Left kidney (tissue), 2 donors: ENCODE results near the gene RGS5. TPM values are rescaled to one million over a fixed set of nuclear protein-coding genes. Genes with fewer than 3 reads are reported as not detected.

Source experiments
- DNase-seq: peaks from one replicate; pipeline ENCODE4 v3.0.0-alpha.2; 2013
- polyA plus RNA-seq: library from polyadenylated mRNA; unstranded; fragments of 120-200 nt; gene quantifications from one replicate; pipeline ENCODE4 v1.2.1, GENCODE V29; 2013; ENCODE audit not compliant: insufficient read length

Gene RGS5
- polyA plus RNA-seq, 1 donor, result 7.3 TPM

GRCh38 chr1:163186862-163187261, 15.9 kb downstream of the RGS5 start:
- DNase-seq, result no peak

DNA sequence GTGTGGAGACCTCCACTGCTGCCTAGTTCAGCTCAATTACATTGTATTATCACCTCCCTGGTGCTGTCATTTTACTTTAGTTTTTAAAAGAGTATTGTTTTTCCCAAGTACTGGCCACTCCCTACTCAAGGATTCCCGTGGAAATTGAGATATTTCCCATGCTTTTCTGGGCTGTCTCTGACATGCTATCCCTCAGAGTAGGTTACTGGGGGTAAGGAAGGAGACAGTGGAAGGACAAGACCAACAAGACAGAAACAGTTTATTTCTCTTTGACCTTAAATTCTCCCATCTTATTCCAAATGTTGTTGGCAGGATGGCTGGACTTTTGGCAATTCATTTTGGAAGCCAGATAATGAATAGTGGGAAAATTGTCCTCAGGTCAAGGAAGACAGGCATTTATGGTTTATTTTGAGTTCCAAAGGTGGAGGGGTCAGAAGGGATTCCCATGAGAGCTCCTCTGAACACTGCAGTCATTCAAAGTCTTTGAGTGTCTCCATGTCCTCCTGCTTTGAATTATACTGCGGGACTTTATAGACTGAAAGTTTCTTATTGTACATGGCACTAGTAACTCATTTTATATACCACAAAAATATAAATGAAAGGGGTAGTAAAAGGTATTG, 20.3 kb downstream of the RGS5 start:
- no peak for DNase-seq

GRCh38 chr1:163178628-163179027, 24.1 kb downstream of the RGS5 start:
- no peak for DNase-seq

DNA sequence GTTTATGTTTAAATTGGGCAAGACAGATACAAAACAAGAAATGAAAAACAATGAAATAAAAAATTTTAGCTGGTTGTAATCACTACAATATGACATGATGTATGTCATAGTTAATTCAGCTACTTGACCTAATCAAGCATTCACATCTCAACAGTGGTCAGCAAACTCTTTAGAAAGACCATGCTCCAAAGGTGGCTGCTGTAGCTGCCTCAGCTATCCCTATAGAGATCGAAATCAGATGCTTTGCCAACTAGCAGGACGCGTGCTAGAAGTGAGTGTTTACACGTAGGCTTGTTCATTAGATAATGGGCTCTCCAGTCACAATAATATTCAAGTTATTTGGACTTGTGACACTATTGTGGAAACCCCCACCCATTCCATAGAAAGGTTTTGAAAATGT, 25.9 kb downstream of the RGS5 start:
- no peak for DNase-seq

DNA sequence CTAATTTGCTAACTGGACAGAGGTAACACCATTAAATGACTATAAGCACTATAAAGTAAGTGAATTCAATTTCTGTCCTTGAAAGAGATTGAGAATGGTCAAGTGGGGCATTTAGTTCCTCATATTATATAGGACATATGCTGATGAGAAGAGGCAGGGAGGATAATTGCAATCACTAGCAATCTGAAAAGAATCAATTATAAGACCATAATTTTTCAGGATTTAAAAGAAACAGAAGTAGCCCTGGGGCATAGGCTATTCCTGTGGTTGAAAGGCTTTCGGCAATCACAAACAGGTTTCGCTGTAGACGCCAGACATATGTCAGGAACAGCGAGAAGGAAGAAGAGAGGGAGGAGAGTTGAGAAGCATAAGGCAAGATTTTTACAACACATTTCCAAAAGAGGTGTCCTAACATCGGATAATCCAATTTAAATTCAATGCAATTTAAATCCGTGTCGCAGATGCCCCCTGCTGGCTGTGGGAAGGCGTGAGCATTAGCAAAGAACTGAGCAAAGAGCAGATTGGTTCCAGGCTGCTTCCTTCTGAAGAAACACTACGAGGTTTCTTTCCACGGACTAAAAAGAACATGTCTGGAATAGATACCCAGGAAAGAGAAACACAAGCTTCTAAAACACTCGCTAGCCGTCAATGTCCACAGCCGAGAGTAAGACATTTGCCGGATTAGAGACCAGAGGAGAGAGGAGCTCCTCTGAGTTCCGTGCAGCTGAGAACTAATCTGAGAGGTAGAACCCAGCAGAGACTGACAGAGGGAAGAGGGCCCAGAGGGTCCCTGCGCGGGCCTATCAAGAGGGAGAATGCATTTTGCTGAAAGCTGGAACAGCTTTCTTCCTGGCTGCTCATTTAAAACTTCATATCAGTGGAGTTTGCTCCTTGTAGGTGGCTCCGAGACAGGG, 27.9 kb downstream of the RGS5 start:
- DNase-seq, result peak; percentile 42

GRCh38 chr1:163173121-163173520, 29.6 kb downstream of the RGS5 start:
- no peak for DNase-seq

DNA sequence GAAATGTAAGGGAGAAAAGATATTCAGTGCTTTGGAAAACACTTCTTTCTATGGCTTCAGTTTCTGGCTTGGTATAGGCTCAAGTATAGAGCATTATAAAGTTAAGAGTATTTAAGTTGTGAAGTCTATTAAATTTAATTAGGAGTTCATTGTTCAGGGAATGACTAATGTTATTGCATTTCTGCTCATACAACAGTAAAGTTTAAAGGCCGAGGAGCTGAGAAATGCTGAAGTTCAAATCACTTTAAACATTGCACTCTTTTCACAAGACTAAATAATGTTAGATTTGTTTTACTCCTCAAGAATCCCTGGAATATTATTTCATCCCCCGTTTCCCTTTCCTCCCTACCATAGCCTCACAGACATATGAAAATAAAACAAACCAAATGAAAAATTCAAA, 30.1 kb downstream of the RGS5 start:
- DNase-seq, result no peak

DNA sequence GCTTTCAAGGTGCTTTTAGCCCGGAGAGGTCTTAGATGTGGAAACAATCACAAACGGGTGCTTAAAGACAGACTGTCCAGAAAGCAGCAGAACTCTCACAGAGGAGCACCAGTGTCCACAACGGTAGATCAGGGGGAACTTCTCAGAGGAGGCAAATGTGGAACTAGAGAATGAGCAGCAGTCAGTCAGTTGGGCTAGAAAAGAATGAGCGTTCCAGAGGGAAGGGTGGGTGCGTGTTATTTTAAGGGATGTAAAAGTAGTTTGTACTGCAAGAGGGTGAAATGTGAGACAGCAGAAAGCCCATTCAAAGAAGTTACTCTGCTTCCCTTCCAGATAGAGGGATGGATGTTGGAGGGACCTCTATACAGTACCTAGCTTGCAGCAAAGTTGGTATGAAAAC, 30.9 kb downstream of the RGS5 start:
- DNase-seq, result no peak

- no peak for DNase-seq
Observed at GRCh38 chr1:163170975-163171676, 31.6 kb downstream of the RGS5 start.

- DNase-seq, result no peak
Observed at GRCh38 chr1:163170331-163170730, 32.4 kb downstream of the RGS5 start.

- no peak for DNase-seq
Observed at GRCh38 chr1:163169553-163169952, 33.2 kb downstream of the RGS5 start.

DNA sequence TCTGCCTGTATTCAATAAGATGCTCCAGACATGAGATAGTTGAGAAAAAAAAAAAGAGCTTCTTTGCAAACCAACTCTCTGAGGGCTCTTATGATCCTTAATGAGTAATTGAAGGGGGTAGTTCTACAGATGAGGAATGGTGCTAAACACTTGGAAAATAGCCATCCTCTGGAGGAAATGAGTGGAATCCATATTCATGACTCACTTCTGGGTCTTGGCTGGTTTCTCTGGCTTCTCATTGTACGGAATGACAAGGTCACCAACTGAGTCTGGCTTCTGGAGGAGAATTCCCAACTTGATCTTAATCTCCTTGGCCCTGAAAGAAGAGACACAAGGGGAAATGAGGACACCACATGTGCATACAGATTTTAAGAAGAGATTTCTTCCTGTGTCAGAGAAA, 34.7 kb downstream of the RGS5 start:
- no peak for DNase-seq

GRCh38 chr1:163166886-163167555, 35.7 kb downstream of the RGS5 start:
- no peak for DNase-seq

GRCh38 chr1:163165119-163165518, 37.6 kb downstream of the RGS5 start:
- no peak for DNase-seq

DNA sequence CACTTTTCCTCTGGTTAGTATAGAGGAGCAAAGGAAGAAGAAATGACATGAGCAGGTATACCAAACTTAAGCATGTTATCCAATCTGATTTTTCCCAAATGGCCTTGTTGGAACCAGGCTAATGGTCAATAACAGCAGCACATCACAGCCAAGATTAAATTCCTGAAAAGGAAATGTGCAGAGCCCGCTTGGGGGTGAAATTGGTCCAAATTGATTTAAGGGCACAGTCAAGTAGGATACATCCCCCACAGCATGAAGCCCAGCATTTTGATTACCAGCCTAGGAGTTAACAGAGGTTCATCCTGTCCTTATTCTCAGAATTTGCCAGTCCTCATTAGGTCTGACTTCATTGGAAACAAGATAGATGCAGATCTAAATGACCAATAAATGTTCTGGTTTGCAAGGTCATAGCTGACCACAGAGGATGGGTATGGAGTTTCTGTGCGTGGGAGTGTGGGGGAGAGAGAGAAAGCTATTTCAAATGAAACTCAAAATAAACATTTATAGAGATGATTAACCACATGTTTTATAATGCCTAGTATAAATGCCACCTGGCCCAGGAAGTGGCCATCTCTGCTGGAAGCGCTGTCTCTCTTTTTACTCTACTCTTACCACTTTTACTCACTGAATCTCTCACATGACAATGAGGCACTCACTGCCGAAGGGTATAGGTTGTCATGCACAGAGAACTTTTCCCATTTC, 38.7 kb downstream of the RGS5 start:
- no peak for DNase-seq

DNA sequence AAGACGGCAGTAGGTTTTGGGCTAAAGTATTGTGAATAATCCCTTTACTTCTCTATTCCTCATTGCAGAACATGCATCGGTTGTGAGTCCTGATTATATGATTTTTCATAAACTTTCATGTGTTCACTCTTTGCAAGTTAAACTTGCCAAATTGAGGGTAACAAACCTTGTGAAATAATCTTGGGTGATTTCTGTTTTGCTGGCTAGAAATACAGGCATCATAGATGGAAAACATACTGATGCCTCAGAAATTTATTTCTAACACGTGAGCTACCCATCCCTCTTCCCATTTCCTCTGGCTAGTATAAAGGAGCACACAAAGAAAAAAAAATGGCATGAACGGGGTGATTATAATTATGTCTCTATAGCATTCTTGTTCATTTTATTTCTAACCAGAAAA, 39.6 kb downstream of the RGS5 start:
- DNase-seq, result no peak

DNA sequence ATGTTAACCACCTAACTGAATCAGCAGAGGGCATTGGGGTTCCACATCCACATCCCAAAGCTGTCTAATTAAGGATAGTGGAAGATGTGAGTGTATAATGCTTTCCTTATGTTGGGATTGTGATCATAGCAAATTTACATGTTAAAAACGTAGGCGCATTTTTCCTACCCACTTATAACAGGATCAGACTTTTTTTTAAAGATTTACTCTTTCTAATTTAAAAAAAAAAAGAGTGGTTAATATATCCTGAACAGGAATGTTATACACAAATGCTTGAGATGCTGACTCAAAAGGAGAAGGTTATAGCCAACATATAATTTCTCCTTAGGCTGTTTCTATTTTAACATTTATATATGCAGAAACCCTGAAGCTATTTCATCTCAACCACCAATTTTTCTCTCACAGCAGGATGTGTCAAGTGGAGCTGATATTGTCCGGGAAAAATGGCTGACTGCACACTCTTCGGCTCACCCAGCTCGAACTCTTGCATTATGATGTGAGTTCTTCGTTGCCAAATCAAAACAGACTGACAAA, 40.3 kb downstream of the RGS5 start:
- DNase-seq, result no peak

- DNase-seq, result no peak
Observed at GRCh38 chr1:163161841-163162240, 40.9 kb downstream of the RGS5 start.

DNA sequence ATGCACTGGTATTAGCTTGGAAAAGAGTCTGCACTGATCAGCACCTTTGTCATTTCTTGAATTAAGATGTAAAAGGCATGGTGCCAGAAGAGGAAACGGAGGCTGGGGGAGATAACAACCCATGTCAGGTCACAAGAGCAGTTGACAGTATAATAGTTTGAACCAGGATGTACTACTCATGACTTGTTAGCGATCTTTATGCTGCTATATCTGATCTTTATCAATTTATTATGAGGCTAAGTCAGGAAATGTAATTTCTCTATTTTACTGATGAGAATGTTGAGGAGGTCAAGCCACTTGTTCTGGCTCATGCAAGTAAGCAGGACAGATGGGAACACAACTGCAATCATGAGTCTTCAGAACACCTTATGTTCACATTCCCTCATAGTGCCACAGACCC, 41.4 kb downstream of the RGS5 start:
- DNase-seq, result no peak

DNA sequence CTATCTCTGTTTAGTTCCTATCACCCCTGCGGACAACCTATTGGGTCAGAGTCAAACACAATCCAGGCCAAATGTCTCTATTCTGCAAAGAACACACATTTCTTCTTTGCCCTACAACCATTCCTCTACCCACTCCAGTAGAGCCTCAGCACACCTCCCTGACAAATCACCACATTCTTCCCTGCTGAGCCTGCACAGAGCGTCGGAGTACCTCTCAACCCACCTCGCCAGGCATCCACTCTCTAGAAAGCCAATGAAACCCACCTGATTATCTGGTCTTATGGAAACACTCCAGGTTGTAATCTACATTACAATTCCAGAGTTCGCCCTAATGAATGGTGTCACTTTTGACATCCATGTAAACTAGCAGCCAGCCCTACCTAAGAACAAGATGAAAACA, 47.1 kb downstream of the RGS5 start:
- no peak for DNase-seq

- DNase-seq, result no peak
Observed at GRCh38 chr1:163148911-163149310, 53.8 kb downstream of the RGS5 start.

GRCh38 chr1:163147019-163147418, 55.7 kb downstream of the RGS5 start:
- DNase-seq, result no peak
